Esophagus squamous epithelium (tissue), 4 donors: ENCODE data around the gene TMEM179B.

Experiments used
- CTCF ChIP-seq, 6 experiments: fragments of 450-650 bp in 4 of 6; fragments of 200-600 bp in 2 of 6; sonication (generic) in 2 of 6; IDR thresholded peaks; one replicate each; pipeline ENCODE4 v1.5.1; 2016 to 2019; ENCODE audit warnings: antibody characterized with exemption in 6 of 6, mild to moderate bottlenecking in 4 of 6, moderate library complexity in 4 of 6
- POLR2A ChIP-seq, 4 donors: fragments of 450-650 bp; IDR thresholded peaks; one replicate each; pipeline ENCODE4 v1.6.1; 2017; ENCODE audit warnings: antibody characterized with exemption in 4 of 4, mild to moderate bottlenecking in 4 of 4, moderate library complexity in 3 of 4

GRCh38 chr11:62782753-62783152 lies 4.4 kb upstream of the TMEM179B start:
- no peak for TF ChIP-seq CTCF (IDR thresholded peaks at IDR 0.05)
- TF ChIP-seq POLR2A (IDR thresholded peaks at IDR 0.05): no peak
